GM12873 (cell line): ENCODE data around the gene RASAL2.

Experiments
- TF ChIP-seq, protein P1 (sequence below): IDR thresholded peaks from 2 replicates; pipeline ENCODE4 v1.5.1; 2012; ENCODE audit warnings: low read depth, mild to moderate bottlenecking, moderate library complexity, low read length, control low read depth; ENCODE audit not compliant: insufficient read depth; ENCODE audit errors: missing control alignments

The RASAL2 gene

DNA sequence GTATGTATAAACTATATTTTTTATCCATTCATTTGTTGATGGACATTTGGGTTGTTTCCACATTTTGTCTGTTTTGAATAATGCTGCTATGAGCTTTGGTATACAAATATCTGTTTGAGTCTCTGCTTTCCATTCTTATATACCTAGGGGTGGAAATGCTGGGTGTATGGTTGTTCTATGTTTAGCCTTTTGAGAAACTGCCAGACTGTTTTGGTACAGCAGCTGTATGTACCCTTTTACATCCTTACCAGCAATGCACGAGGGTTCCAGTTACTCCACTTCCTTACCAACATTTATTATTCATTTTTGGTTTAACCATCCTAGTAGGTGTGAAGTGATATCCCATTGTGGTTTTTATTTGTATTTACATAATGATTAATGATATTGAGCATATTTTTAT, 13.9 kb downstream of the RASAL2 start:
- TF ChIP-seq, protein P1, sequence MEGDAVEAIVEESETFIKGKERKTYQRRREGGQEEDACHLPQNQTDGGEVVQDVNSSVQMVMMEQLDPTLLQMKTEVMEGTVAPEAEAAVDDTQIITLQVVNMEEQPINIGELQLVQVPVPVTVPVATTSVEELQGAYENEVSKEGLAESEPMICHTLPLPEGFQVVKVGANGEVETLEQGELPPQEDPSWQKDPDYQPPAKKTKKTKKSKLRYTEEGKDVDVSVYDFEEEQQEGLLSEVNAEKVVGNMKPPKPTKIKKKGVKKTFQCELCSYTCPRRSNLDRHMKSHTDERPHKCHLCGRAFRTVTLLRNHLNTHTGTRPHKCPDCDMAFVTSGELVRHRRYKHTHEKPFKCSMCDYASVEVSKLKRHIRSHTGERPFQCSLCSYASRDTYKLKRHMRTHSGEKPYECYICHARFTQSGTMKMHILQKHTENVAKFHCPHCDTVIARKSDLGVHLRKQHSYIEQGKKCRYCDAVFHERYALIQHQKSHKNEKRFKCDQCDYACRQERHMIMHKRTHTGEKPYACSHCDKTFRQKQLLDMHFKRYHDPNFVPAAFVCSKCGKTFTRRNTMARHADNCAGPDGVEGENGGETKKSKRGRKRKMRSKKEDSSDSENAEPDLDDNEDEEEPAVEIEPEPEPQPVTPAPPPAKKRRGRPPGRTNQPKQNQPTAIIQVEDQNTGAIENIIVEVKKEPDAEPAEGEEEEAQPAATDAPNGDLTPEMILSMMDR, result no peak

DNA sequence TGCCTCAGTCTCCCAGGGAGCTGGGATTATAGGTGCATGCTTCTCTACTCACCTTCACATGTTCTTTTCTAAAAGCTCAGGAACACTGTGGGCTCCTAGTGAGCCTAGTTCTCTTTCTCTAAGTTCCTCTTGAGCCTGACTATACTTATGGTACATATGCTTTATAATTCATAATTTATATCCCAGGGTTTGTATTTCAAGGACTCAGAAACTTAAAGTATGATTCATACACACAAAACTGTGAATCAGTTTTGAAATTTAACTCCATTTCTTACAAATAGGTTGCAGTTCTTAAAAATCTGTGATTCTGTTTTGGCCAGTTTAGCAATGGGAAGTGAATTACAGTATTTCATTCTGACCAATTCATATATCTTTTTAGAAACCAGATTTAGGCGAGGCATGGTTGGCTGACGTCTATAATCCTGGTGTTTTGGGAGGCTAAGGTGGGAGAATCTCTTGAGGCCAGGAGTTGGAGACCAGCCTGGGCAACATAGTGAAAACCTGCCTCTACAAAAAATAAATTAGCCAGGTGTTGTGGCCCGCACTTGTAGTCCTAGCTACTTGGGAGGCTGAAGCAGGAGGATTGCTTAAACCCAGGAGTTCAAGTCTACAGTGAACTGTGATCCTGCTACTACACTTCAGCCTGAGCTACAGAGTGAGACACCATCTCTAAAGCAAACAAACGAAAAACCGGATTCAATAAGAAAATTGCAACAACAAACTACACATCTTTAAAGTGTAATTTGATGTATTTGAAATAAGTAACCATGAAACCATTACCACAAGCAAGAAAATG, 15.6 kb downstream of the RASAL2 start:
- TF ChIP-seq, protein P1, result no peak

DNA sequence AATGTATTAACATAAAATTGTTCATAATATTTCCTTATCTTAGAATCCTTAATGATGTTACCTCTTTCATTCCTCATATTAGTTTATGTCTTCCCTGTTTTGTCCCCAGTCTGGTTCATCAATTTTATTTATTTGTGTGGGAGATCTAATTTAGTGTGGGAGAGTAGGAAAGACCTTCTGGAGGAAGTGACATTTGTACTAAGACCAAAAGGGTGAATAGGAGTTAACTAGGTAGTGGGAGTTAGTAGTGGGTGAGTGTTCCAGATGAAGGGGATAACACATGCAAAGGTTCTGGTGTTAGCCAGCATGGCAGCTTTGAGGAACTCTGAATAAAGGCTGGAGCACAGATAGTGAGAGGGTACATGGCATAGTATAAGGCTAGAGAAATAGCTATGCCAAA, 21.4 kb downstream of the RASAL2 start:
- TF ChIP-seq, protein P1, result no peak

DNA sequence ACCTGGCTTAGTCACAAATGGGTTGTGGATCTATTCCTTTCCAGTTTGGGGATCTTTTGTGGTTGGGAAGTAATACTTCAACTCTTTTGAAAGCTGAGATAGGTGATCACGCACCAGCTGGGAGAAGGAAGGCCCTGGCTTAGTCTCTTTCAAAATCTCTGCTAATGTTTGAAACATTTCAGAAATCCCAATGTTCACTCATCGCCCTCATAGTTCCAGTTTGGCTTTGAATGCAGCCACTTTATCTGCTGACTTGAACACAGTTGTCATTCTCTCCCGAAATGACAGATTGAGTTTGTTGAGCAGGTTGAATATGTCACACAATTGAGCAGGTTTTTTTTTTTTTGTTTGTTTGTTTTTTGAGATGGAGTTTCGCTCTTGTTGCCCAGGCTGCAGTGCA, 24.6 kb downstream of the RASAL2 start:
- TF ChIP-seq, protein P1, result no peak

DNA sequence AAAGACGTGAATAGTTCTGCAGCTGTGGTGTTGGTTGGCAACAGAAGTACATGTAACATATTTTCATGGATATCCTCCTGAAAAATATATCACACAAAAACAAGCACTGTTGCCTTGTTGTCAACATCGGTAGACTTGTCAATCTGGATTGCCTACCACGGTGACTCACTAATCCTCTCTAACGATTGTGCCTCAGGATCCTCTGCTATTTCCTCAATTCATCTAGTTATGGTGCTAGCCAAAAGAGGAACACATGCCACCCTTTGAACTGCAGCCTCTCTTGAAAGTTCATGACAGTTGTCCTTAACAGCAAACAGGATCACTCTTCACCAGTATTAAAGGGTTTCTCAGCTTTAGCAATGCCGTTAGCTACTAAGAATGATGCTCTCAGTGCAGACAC, 25.7 kb downstream of the RASAL2 start:
- TF ChIP-seq, protein P1, result no peak

DNA sequence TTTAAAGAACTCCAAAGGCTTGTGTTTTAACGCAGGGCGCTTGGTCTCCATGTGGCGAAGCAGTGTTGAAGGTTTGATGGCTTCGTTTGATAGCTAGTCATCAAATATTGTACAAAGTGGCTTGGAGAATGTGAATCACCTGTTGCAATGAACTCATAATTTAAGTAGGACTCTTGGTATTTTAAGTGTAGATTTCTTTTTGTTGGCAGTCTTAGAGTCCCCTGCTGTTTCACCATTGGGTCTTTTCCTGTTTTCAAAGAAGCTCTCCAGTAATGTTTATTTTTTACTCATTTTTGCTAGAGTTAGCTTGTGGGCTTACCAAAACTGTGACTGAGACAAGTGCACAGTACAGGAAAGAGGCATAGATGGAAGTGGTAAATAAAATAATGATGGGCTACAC, 26.2 kb downstream of the RASAL2 start:
- TF ChIP-seq, protein P1, result no peak

DNA sequence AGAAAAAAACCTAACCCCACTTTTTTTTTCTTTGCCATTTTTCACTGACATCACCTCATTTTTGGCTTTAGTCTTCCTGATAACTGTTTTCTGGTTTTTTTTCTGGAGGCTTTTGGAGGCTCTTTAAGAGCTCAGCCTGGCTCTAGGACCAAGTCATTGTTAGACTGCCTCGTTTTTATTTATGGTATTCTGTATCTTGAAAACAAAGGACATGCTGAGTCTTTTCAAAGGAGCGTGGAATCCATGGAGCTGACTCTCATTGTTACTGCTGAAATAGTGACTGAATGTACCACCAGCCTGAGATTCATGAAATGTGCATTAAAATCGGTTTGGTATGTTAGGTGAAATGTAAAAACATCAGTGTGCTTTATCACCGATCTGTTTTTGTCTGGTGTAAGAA, 28.0 kb downstream of the RASAL2 start:
- TF ChIP-seq, protein P1, result no peak
